ENCODE measurements around the gene DACT2.
"Not testable (repeated sequence)": the region's sequence is repeated elsewhere in the genome, so short reads cannot be mapped to it uniquely, and the experiment has no call there.

Gene DACT2

GRCh38 chr6:168272415-168273325, 46.9 kb downstream of the DACT2 start:
- peak; percentile 29 for TF ChIP-seq POLR2A (IDR thresholded peaks at IDR 0.05; ENCODE audit: low read length)
- TF ChIP-seq GATA1 (IDR thresholded peaks at IDR 0.05; ENCODE audit: low read depth, low read length), result no peak
- peak; percentile 73 to 80 for DNase-seq

GRCh38 chr6:168270274-168271172, 49.1 kb downstream of the DACT2 start:
- DNase-seq, result no peak
- TF ChIP-seq GATA1 (IDR thresholded peaks at IDR 0.05; ENCODE audit: low read depth, low read length) (no peak), POLR2A (IDR thresholded peaks at IDR 0.05; ENCODE audit: low read length) (no peak)

- DNase-seq, result no peak
- TF ChIP-seq GATA1 (IDR thresholded peaks at IDR 0.05; ENCODE audit: low read depth, low read length) (no peak), POLR2A (IDR thresholded peaks at IDR 0.05; ENCODE audit: low read length) (no peak)
These were observed 49.9 kb downstream of the DACT2 start for GRCh38 chr6:168269455-168270243.

GRCh38 chr6:168268755-168269154, 50.8 kb downstream of the DACT2 start:
- no peak for DNase-seq
- no peak for TF ChIP-seq POLR2A (IDR thresholded peaks at IDR 0.05; ENCODE audit: low read length)
- no peak for TF ChIP-seq GATA1 (IDR thresholded peaks at IDR 0.05; ENCODE audit: low read depth, low read length)

- DNase-seq, result not testable (repeated sequence)
These were observed 51.8 kb downstream of the DACT2 start for GRCh38 chr6:168267779-168268178.

- no peak for TF ChIP-seq GATA1 (IDR thresholded peaks at IDR 0.05; ENCODE audit: low read depth, low read length)
- no peak for TF ChIP-seq POLR2A (IDR thresholded peaks at IDR 0.05; ENCODE audit: low read length)
- DNase-seq, result no peak
These were observed 53.5 kb downstream of the DACT2 start for GRCh38 chr6:168265827-168266815.

- TF ChIP-seq GATA1 (IDR thresholded peaks at IDR 0.05; ENCODE audit: low read depth, low read length) (no peak), POLR2A (IDR thresholded peaks at IDR 0.05; ENCODE audit: low read length) (no peak)
- no peak for DNase-seq
These were observed 54.2 kb downstream of the DACT2 start for GRCh38 chr6:168265394-168265793.

GRCh38 chr6:168264593-168265335, 54.8 kb downstream of the DACT2 start:
- TF ChIP-seq GATA1 (IDR thresholded peaks at IDR 0.05; ENCODE audit: low read depth, low read length) (no peak), POLR2A (IDR thresholded peaks at IDR 0.05; ENCODE audit: low read length) (no peak)
- no peak for DNase-seq

- TF ChIP-seq POLR2A (IDR thresholded peaks at IDR 0.05; ENCODE audit: low read length), result no peak
- no peak for TF ChIP-seq GATA1 (IDR thresholded peaks at IDR 0.05; ENCODE audit: low read depth, low read length)
- no peak for DNase-seq
These were observed 56.1 kb downstream of the DACT2 start for GRCh38 chr6:168263351-168263905.

GRCh38 chr6:168261234-168261633, 58.3 kb downstream of the DACT2 start:
- DNase-seq, result no peak
- TF ChIP-seq POLR2A (IDR thresholded peaks at IDR 0.05; ENCODE audit: low read length), result no peak
- no peak for TF ChIP-seq GATA1 (IDR thresholded peaks at IDR 0.05; ENCODE audit: low read depth, low read length)

GRCh38 chr6:168260420-168260987, 59.1 kb downstream of the DACT2 start:
- DNase-seq, result no peak
- TF ChIP-seq GATA1 (IDR thresholded peaks at IDR 0.05; ENCODE audit: low read depth, low read length), result no peak
- no peak for TF ChIP-seq POLR2A (IDR thresholded peaks at IDR 0.05; ENCODE audit: low read length)
